HG03565 (cell line): ENCODE results near the gene MLH3.

Experiments used
- ATAC-seq: cut with Tn5 transposase; IDR thresholded peaks from one replicate; pipeline ENCODE4 v1.9.1; 2021; ENCODE audit warnings: mild to moderate bottlenecking, moderate library complexity; ENCODE audit not compliant: unreplicated experiment

MLH3 gene

GRCh38 chr14:75067212-75067611, 15.9 kb upstream of the MLH3 start:
- no peak for ATAC-seq

- no peak for ATAC-seq
Observed at GRCh38 chr14:75066691-75067090, 15.4 kb upstream of the MLH3 start.

GRCh38 chr14:75064205-75064567, 12.9 kb upstream of the MLH3 start:
- ATAC-seq: no peak

- ATAC-seq: peak; percentile 95
Observed at GRCh38 chr14:75063491-75064204, 12.4 kb upstream of the MLH3 start, which contains the start of gene ACYP1. Gene ACYP1 (minus strand): TSS chr14:75064024. CDS start chr14:75063553, 471 bp downstream.

- ATAC-seq: no peak
Observed at GRCh38 chr14:75063013-75063412, 11.7 kb upstream of the MLH3 start.

GRCh38 chr14:75060420-75060819, 9.2 kb upstream of the MLH3 start:
- no peak for ATAC-seq

- no peak for ATAC-seq
Observed at GRCh38 chr14:75059642-75060041, 8.4 kb upstream of the MLH3 start.

GRCh38 chr14:75054421-75054820, 3.2 kb upstream of the MLH3 start:
- no peak for ATAC-seq

- ATAC-seq: no peak
Observed at GRCh38 chr14:75053396-75054291, 2.4 kb upstream of the MLH3 start.

GRCh38 chr14:75051556-75051899, 261 bp upstream of the MLH3 start:
- peak; percentile 3 for ATAC-seq

- ATAC-seq: no peak
Observed at GRCh38 chr14:75049731-75050201, 1.5 kb downstream of the MLH3 start.

GRCh38 chr14:75049136-75049535, 2.1 kb downstream of the MLH3 start:
- ATAC-seq: no peak

- ATAC-seq: no peak
Observed at GRCh38 chr14:75048101-75048500, 3.2 kb downstream of the MLH3 start.

GRCh38 chr14:75047506-75047905, 3.8 kb downstream of the MLH3 start:
- ATAC-seq: no peak

- ATAC-seq: no peak
Observed at GRCh38 chr14:75046899-75047298, 4.4 kb downstream of the MLH3 start.

- ATAC-seq: no peak
Observed at GRCh38 chr14:75046275-75046674, 5.0 kb downstream of the MLH3 start.

GRCh38 chr14:75044752-75045151, 6.5 kb downstream of the MLH3 start:
- no peak for ATAC-seq

- ATAC-seq: no peak
Observed at GRCh38 chr14:75044322-75044721, 6.9 kb downstream of the MLH3 start.

- ATAC-seq: no peak
Observed at GRCh38 chr14:75042035-75042434, 9.2 kb downstream of the MLH3 start.

- ATAC-seq: no peak
Observed at GRCh38 chr14:75041613-75042012, 9.7 kb downstream of the MLH3 start.

- no peak for ATAC-seq
Observed at GRCh38 chr14:75040959-75041358, 10.3 kb downstream of the MLH3 start.

- ATAC-seq: no peak
Observed at GRCh38 chr14:75040507-75040906, 10.8 kb downstream of the MLH3 start.
